ENCODE data around the gene ZFP57. TPM values are rescaled to one million over a fixed set of nuclear protein-coding genes. Genes with fewer than 3 reads are reported as not detected.

ZFP57 gene
- total RNA-seq, 1 donor from 2014 or later: not detected

GRCh38 chr6:29727637-29728036, 46.7 kb upstream of the ZFP57 start:
- Mint-ChIP-seq H3K9me3 (no peaks in the 10 kb centered on the region), H3K36me3 (no peaks in the 10 kb centered on the region), H3K4me1 (ENCODE audit: unreplicated experiment) (no peaks in the 10 kb centered on the region), H3K27me3 (peaks cover 90% of the 10 kb centered on the region), H3K27ac (no peak overlapping the region), H3K4me3 (no peak overlapping the region)
- no peak for DNase-seq (ENCODE audit: extremely low spot score, unreplicated experiment)
- TF ChIP-seq CTCF (conservative IDR thresholded peaks at IDR 0.05): no peak

GRCh38 chr6:29726571-29727194, 45.7 kb upstream of the ZFP57 start:
- no peak overlapping the region for H3K4me3 Mint-ChIP-seq
- peaks cover 95% of the 10 kb centered on the region for H3K27me3 Mint-ChIP-seq
- no peak overlapping the region for H3K27ac Mint-ChIP-seq
- H3K36me3 Mint-ChIP-seq: no peaks in the 10 kb centered on the region
- H3K9me3 Mint-ChIP-seq: no peaks in the 10 kb centered on the region
- no peak for DNase-seq (ENCODE audit: extremely low spot score, unreplicated experiment)
- no peaks in the 10 kb centered on the region for H3K4me1 Mint-ChIP-seq (ENCODE audit: unreplicated experiment)
- TF ChIP-seq CTCF (conservative IDR thresholded peaks at IDR 0.05): no peak

GRCh38 chr6:29726001-29726400, 45.0 kb upstream of the ZFP57 start:
- Mint-ChIP-seq H3K36me3 (no peaks in the 10 kb centered on the region), H3K9me3 (no peaks in the 10 kb centered on the region), H3K4me3 (no peak overlapping the region), H3K27me3 (peaks cover 95% of the 10 kb centered on the region), H3K4me1 (ENCODE audit: unreplicated experiment) (no peaks in the 10 kb centered on the region), H3K27ac (no peak overlapping the region)
- no peak for TF ChIP-seq CTCF (conservative IDR thresholded peaks at IDR 0.05)
- DNase-seq (ENCODE audit: extremely low spot score, unreplicated experiment): no peak

- Mint-ChIP-seq H3K4me1 (ENCODE audit: unreplicated experiment) (no peaks in the 10 kb centered on the region), H3K4me3 (no peak overlapping the region), H3K36me3 (no peaks in the 10 kb centered on the region), H3K27me3 (peaks cover 92% of the 10 kb centered on the region), H3K27ac (no peak overlapping the region), H3K9me3 (no peaks in the 10 kb centered on the region)
- no peak for DNase-seq (ENCODE audit: extremely low spot score, unreplicated experiment)
- TF ChIP-seq CTCF (conservative IDR thresholded peaks at IDR 0.05): no peak
Measured at GRCh38 chr6:29724937-29725869, 44.3 kb upstream of the ZFP57 start.

GRCh38 chr6:29723666-29724588, 43.0 kb upstream of the ZFP57 start:
- TF ChIP-seq CTCF (conservative IDR thresholded peaks at IDR 0.05): no peak
- Mint-ChIP-seq H3K27ac (no peak overlapping the region), H3K9me3 (no peaks in the 10 kb centered on the region), H3K4me1 (ENCODE audit: unreplicated experiment) (no peaks in the 10 kb centered on the region), H3K27me3 (peaks cover 82% of the 10 kb centered on the region), H3K4me3 (peak overlapping the region; percentile 77), H3K36me3 (no peaks in the 10 kb centered on the region)
- DNase-seq (ENCODE audit: extremely low spot score, unreplicated experiment): no peak

Measured in type B pancreatic cell (in vitro differentiated cells).